Activated T-helper 1 cell treated with anti-CD3 and anti-CD28 coated beads, Interleukin-12 subunit alpha, Interleukin-12 subunit beta, Interleukin-2, Interleukin-4 antibody, amounts not matched to agents 30 ng/mL and 10 ng/mL and 1 ng/mL, durations not matched to agents 14 hours and 24 hours and 36 hours (primary cell): ENCODE results near the gene ZFAND3. TPM values are rescaled to one million over a fixed set of nuclear protein-coding genes. Genes with fewer than 3 reads are reported as not detected.

Experiments
- DNase-seq: peaks from one replicate; pipeline ENCODE4 v3.0.0; 2021; ENCODE audit warnings: low spot score
- H3K27ac Mint-ChIP-seq: one replicate; pipeline ENCODE4 v1.8.0; 2021; ENCODE audit warnings: mild to moderate bottlenecking, mixed read lengths
- H3K27me3 Mint-ChIP-seq: one replicate; pipeline ENCODE4 v1.8.0; 2022; ENCODE audit warnings: mild to moderate bottlenecking, moderate library complexity, mixed read lengths; ENCODE audit not compliant: insufficient read depth
- H3K36me3 Mint-ChIP-seq: one replicate; pipeline ENCODE4 v1.8.0; 2021; ENCODE audit warnings: low read depth, mixed read lengths
- H3K4me1 Mint-ChIP-seq: one replicate; pipeline ENCODE4 v1.8.0; 2021; ENCODE audit warnings: low read depth, mixed read lengths
- H3K4me3 Mint-ChIP-seq: one replicate; pipeline ENCODE4 v1.8.0; 2021; ENCODE audit warnings: mild to moderate bottlenecking, moderate library complexity, mixed read lengths
- H3K9me3 Mint-ChIP-seq: one replicate; pipeline ENCODE4 v1.8.0; 2021; ENCODE audit warnings: mixed read lengths
- intact Hi-C: fragments of 100-400 bp; cut with micrococcal nuclease; formaldehyde crosslinking; loops from one replicate; pipeline ENCODE4 v1.15.1; 2024
- total RNA-seq: library from RNA; stranded (reverse); gene quantifications from 2 replicates; pipeline ENCODE4 v1.2.3, GENCODE V29; 2022

ZFAND3 gene
- total RNA-seq, 1 donor from 2014 or later = 44.1 TPM

DNA sequence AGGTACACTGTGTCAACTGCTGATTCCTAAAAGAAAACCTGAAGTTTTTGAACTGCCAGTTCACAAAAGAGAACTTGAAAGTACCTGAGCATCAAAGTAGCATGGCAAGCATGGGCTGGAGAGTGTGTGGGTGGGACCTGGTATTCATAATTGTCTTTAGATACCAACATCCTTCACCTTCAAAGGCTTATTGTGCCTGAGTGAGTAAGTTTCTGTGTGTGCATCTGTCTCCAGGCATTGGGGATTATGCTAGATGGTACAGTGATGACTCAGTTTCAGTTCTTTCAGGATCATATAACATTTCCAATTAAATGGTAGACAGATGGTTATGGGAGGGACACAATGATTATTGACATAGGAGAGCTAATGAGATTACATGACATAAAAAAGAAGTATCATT lies 238.5 kb downstream of the ZFAND3 start:
- H3K9me3 Mint-ChIP-seq = no peaks in the 10 kb centered on the region

DNA sequence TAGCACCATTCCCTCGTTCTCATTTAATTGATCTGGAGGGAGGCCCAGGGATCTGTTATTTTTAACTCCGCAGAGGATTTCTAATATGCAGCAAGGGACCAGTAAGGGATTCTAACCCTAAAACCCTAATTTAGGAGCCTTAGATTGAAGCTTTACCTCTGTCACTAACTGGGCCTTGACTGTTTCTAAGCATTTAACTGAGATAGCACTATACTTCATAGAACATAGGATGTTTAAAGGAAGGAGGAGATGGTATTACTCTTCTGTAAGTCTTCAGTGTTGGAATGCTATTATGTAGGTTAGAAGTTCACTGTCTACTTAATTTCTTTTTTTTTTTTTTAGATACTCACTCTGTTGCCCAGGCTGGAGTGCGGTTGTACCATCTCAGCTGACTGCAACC lies 242.5 kb downstream of the ZFAND3 start:
- H3K9me3 Mint-ChIP-seq = no peaks in the 10 kb centered on the region
- H3K4me1 Mint-ChIP-seq = peaks cover 14% of the 10 kb centered on the region
- no peak overlapping the region for H3K27ac Mint-ChIP-seq
- intact Hi-C loops = no loop called here
- no peak for DNase-seq
- H3K27me3 Mint-ChIP-seq = no peaks in the 10 kb centered on the region
- H3K4me3 Mint-ChIP-seq = no peak overlapping the region
- peaks cover 29% of the 10 kb centered on the region for H3K36me3 Mint-ChIP-seq

More for the DNA sequence above, 238.5 kb downstream of the ZFAND3 start:
- no peak for DNase-seq
- peak overlapping the region; percentile 18 for H3K27ac Mint-ChIP-seq
- intact Hi-C loops = loop anchor here (1.0 to 10.0 kb wide), 3 partner anchors 71 to 517 kb away; no protein-coding TSS in a partner anchor
- peaks cover 23% of the 10 kb centered on the region for H3K4me1 Mint-ChIP-seq
- H3K27me3 Mint-ChIP-seq = no peaks in the 10 kb centered on the region
- H3K36me3 Mint-ChIP-seq = peaks cover 15% of the 10 kb centered on the region
- H3K4me3 Mint-ChIP-seq = no peak overlapping the region

DNA sequence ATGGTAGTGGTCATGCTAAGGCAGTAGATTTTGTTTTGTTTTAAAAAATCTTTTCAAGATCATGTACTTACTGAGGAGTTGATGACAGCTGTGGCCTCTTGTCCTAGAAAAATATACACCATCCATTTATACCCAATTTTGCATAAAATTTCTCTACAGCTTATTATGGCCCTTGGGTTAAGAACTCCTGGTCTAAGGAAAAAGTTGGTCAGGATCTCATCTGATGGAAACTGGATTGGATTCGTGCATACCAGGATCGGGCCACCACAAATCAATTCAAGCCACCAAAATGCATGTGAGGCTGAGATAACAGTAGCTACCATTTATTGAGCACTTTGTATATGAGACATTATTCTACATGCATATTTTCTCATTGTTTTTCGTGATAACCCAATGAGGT lies 244.4 kb downstream of the ZFAND3 start:
- H3K27me3 Mint-ChIP-seq = no peaks in the 10 kb centered on the region

DNA sequence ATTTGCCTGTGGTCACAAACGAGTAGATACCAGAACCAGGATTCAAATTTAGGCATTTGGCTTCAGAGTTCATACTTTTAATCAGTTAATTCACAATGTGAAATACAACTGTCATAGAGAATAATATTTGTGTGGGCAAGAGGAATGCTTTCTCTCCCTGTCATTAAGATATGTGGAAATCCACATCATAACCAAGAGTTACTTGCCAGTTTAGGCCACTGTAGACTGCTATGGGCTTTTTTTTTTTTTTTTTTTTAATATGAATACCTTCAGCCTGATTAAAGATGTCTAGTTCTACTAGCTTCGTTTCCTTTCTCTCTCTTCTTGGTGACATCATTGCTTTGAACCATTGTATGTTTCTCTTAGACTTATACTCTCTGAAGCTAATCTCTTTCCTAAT lies 244.9 kb downstream of the ZFAND3 start:
- Mint-ChIP-seq H3K36me3 (peaks cover 31% of the 10 kb centered on the region), H3K4me3 (no peak overlapping the region), H3K9me3 (no peaks in the 10 kb centered on the region), H3K4me1 (no peaks in the 10 kb centered on the region), H3K27me3 (no peaks in the 10 kb centered on the region), H3K27ac (no peak overlapping the region)
- intact Hi-C loops = no loop called here
- no peak for DNase-seq

More for the DNA sequence above, 244.4 kb downstream of the ZFAND3 start:
- peaks cover 31% of the 10 kb centered on the region for H3K36me3 Mint-ChIP-seq
- H3K4me3 Mint-ChIP-seq = no peak overlapping the region
- no peaks in the 10 kb centered on the region for H3K4me1 Mint-ChIP-seq
- no peak for DNase-seq
- H3K27ac Mint-ChIP-seq = no peak overlapping the region
- H3K9me3 Mint-ChIP-seq = no peaks in the 10 kb centered on the region
- intact Hi-C loops = no loop called here

DNA sequence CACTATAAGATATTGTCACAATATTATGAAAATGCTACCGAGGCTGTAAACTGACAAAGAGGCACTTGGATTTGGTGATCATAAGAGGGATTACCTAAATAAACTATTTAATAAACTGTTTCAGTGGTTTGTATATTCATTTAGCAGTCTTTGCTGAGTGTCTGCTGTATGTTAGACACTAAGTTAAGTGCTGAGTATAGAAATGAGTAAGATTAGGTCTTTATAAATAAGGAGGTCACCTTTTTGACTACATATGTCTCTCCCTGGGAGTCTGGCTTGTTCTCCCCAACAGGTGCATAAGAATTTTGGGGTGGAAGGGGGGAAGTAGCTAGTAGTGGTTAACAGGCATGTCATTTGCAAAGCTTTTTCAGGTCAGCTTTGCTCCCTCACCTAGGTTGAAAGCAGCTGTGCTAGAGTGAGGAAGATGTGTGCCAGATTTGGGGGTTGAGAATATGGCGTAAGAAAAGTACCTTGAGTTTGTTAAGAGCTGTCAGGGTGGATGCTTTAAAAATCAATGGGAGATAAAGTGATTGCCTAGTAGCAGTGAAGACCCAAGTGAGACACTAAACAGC lies 246.3 kb downstream of the ZFAND3 start:
- intact Hi-C loops = no loop called here
- H3K27ac Mint-ChIP-seq = peak overlapping the region; percentile 31
- no peaks in the 10 kb centered on the region for H3K27me3 Mint-ChIP-seq

DNA sequence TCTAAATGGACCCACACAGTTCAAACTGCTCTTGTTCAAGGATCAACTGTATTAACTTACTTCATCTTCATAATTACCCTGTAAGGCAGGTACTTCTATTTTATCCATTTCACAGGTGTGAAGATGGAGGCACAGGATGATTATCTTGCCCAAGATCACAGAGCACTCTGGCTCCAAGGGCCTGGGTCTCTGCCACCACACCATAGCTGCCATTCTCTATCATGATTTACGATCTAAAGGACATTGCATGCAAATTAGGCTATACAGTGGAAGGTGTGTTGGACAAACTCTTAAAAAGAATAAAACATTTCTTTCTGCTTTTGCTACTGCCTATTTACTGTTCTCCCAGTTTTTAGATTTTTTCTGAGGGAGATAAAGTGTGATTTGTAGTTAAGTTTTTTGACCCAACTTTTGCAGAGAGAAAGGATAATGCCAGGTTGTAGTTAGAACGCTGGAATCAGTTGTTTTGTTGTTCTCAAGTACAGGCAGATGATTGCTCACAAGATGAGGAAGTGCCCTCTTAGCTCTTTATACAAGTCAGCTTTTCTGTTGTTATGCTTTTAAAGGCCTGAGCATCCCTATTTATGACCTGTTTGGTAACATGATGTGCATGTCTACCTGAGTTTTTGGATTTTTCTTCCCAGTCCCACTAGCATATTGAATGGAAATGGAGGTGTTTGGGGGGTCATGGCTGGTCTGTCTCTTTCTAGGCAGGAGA lies 247.9 kb downstream of the ZFAND3 start:
- intact Hi-C loops = no loop called here
- no peak overlapping the region for H3K4me3 Mint-ChIP-seq
- H3K27ac Mint-ChIP-seq = no peak overlapping the region
- H3K9me3 Mint-ChIP-seq = no peaks in the 10 kb centered on the region
- no peaks in the 10 kb centered on the region for H3K4me1 Mint-ChIP-seq
- no peaks in the 10 kb centered on the region for H3K27me3 Mint-ChIP-seq
- peaks cover 20% of the 10 kb centered on the region for H3K36me3 Mint-ChIP-seq
- no peak for DNase-seq

More for the DNA sequence above, 246.3 kb downstream of the ZFAND3 start:
- Mint-ChIP-seq H3K9me3 (no peaks in the 10 kb centered on the region), H3K36me3 (peaks cover 31% of the 10 kb centered on the region), H3K4me1 (no peaks in the 10 kb centered on the region), H3K4me3 (no peak overlapping the region)
- no peak for DNase-seq

DNA sequence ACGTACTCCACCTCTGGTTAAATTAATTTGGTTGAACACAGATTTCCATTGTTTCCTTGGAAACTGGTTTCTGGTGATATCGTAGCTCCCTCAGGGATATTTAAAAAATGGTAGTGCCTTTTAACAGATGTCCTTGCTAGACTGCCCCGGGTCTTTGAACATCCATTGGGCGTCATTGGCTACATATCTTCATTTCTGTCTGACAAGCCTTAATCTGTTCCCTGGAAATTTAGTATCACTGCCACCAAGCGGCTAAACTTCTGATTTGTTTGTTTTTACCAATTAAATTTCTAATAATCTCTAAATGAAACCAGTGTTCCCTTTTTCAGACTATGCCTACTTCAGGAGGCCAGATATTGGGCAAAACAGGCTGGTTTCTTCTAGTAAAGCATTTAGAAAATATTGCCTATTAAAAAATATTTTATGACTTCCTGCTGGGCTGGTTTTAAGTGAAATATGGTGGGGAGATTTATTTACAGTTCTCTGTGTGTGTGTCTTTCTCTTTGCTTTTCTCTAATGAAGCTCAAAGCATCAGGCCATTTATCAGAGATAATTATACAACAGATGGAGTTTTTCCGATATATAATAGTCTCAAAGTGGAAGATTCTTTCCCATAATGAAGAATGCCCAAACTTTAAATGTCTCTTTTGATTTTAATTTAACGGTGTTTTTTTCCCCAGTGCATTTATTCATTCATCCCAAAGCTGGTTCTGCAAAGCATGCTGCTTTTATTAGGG lies 249.5 kb downstream of the ZFAND3 start:
- H3K27me3 Mint-ChIP-seq = no peaks in the 10 kb centered on the region
- DNase-seq = no peak
- no peaks in the 10 kb centered on the region for H3K4me1 Mint-ChIP-seq
- H3K4me3 Mint-ChIP-seq = no peak overlapping the region
- H3K36me3 Mint-ChIP-seq = peaks cover 12% of the 10 kb centered on the region
- H3K9me3 Mint-ChIP-seq = no peaks in the 10 kb centered on the region
- H3K27ac Mint-ChIP-seq = no peak overlapping the region
- intact Hi-C loops = no loop called here

DNA sequence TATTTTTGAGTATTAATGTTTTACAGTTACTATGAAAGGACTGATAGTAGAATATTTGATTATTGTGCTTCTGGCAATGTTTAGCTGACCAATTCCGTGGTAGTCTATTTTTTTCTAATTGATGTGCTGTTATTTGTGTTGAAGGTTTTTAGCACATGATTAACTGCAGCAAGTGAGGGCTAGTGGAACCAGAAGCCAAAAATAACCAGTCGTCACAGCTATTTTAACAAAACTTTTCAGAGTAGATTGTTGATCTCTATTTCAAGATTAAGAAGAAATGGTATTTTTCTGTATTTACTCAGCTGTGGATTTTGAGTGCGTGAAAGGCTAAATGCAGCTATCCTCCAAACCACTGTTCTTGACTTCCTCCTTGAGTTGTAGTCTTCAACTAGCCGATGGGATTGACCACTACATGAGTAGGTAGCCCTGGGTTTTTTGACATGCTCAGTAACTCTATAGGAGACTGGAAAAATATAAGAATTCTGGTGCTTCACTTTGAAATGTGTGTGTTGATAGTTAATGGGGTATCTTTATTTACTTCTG lies 258.0 kb downstream of the ZFAND3 start:
- Mint-ChIP-seq H3K9me3 (no peaks in the 10 kb centered on the region), H3K4me1 (no peaks in the 10 kb centered on the region), H3K36me3 (peaks cover 9% of the 10 kb centered on the region), H3K27me3 (no peaks in the 10 kb centered on the region), H3K4me3 (no peak overlapping the region), H3K27ac (no peak overlapping the region)
- no peak for DNase-seq
- intact Hi-C loops = no loop called here

DNA sequence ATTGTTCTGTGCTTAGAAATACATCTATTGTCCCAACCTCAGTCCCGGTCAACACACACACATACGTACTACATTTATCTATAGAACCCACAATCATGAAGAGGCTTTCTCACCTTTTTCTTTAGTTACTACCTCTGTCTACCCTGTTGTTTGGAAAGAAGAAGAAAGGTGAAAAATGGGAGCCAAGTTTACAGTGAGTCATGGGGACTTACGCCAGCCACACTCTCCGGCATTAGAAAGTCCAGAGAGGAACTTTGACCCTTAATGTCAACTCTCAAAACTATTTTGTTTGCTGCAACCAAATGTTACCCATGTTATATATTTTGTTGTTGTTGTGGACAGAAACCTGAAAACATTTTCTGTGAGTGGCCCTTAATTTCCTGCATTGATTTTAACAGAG lies 259.1 kb downstream of the ZFAND3 start:
- no peak for DNase-seq
- H3K9me3 Mint-ChIP-seq = no peaks in the 10 kb centered on the region
- no peaks in the 10 kb centered on the region for H3K27me3 Mint-ChIP-seq
- H3K27ac Mint-ChIP-seq = no peak overlapping the region
- no peaks in the 10 kb centered on the region for H3K4me1 Mint-ChIP-seq
- H3K4me3 Mint-ChIP-seq = no peak overlapping the region
- H3K36me3 Mint-ChIP-seq = peaks cover 8% of the 10 kb centered on the region
- intact Hi-C loops = no loop called here

DNA sequence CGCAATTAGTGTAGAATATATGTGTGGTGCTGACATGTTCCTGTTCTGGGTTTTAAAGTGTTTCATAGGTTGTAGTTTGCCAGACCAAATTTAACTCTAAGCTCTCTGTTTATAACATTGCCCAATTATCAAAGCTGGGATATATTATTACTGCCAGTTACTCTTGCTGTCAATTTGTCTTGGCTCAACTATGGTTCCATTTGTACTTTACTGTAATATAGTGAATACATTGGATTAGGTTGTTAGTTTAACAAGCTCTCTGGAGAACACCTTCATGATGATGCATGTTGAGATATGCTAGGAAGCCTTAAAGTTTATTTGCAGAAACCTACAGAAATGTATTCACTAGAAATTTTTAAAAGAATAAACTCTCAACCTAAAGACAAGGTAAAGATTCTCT lies 259.6 kb downstream of the ZFAND3 start:
- intact Hi-C loops = no loop called here
- H3K4me3 Mint-ChIP-seq = no peak overlapping the region
- H3K36me3 Mint-ChIP-seq = peaks cover 8% of the 10 kb centered on the region
- no peak for DNase-seq
- no peak overlapping the region for H3K27ac Mint-ChIP-seq
- no peaks in the 10 kb centered on the region for H3K4me1 Mint-ChIP-seq
- no peaks in the 10 kb centered on the region for H3K9me3 Mint-ChIP-seq
- H3K27me3 Mint-ChIP-seq = no peaks in the 10 kb centered on the region

DNA sequence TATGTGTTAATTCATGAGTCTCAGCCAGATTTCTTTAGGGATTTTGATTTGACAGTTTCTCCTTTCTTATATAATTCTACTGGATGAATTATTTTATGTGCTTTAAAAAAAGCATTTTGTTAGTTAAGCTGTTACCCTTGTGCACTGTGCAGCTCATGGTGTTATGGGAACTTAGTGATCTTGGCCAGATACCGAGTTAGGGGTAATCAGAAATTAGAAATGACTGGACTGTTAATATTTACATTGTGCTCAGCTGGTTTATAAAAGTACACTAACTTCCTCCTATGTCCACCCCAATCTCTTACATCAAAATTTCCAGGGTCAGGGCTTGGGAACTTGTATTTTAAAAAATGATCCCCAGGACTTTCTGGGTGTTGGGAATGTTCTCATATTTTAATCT lies 260.0 kb downstream of the ZFAND3 start:
- intact Hi-C loops = no loop called here

DNA sequence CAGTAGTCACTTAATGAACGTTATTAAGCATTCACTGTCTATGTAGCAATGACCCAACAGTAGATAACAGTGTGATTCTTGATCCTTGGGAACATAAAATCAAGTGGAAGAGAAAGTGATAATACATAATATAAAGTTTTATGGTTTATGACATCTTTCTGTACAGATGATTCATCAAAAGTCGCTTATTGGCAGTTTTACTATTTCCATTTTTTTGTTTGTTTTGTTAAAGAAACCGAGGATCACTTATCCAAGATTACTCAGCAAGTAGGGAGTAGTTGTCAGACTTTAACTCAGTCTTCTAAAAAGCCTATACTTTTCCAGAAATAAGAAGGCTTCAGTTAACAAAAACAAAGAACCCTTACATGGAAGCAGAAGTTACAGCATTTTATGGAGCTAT lies 260.8 kb downstream of the ZFAND3 start:
- no peak overlapping the region for H3K4me3 Mint-ChIP-seq
- H3K36me3 Mint-ChIP-seq = peaks cover 14% of the 10 kb centered on the region
- no peaks in the 10 kb centered on the region for H3K4me1 Mint-ChIP-seq
- H3K27me3 Mint-ChIP-seq = no peaks in the 10 kb centered on the region
- intact Hi-C loops = no loop called here
- DNase-seq = no peak
- H3K27ac Mint-ChIP-seq = no peak overlapping the region
- H3K9me3 Mint-ChIP-seq = no peaks in the 10 kb centered on the region

More for the DNA sequence above, 260.0 kb downstream of the ZFAND3 start:
- no peaks in the 10 kb centered on the region for H3K27me3 Mint-ChIP-seq
- no peak overlapping the region for H3K4me3 Mint-ChIP-seq
- no peaks in the 10 kb centered on the region for H3K9me3 Mint-ChIP-seq
- no peaks in the 10 kb centered on the region for H3K4me1 Mint-ChIP-seq
- H3K27ac Mint-ChIP-seq = no peak overlapping the region
- DNase-seq = no peak
- peaks cover 11% of the 10 kb centered on the region for H3K36me3 Mint-ChIP-seq

DNA sequence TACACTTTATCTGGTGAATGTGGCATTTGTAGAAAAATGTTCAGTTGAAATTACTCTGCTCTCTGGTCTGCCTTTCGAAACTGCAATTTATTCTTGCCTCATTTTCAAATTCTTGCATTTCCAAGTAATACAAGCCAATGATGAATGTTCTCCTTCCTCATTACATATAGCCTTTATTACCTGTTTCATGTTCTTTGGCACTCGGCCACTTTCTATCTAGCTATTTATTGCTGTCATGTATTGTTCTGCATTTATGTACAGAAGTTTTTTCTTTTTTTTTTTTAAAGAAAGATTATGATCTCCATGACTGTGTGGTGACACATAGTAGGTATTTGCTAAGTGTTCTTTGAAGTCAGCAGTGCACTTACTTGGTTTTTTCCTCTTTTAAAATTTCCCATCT lies 261.4 kb downstream of the ZFAND3 start:
- peaks cover 18% of the 10 kb centered on the region for H3K36me3 Mint-ChIP-seq
- no peaks in the 10 kb centered on the region for H3K4me1 Mint-ChIP-seq
- no peaks in the 10 kb centered on the region for H3K27me3 Mint-ChIP-seq
- H3K9me3 Mint-ChIP-seq = no peaks in the 10 kb centered on the region
- no peak overlapping the region for H3K4me3 Mint-ChIP-seq
- DNase-seq = no peak
- no peak overlapping the region for H3K27ac Mint-ChIP-seq
- intact Hi-C loops = no loop called here
